ENCODE data around the gene TBC1D14. TPM values are rescaled to one million over a fixed set of nuclear protein-coding genes. Genes with fewer than 3 reads are reported as not detected.

TBC1D14 gene
- total and polyA plus RNA-seq, 10 of the 15 experiments (the other 5 are each of a cell fraction or from before 2014, with no cell fraction given) = 0.87 to 39.3 (median 30.1) TPM

DNA sequence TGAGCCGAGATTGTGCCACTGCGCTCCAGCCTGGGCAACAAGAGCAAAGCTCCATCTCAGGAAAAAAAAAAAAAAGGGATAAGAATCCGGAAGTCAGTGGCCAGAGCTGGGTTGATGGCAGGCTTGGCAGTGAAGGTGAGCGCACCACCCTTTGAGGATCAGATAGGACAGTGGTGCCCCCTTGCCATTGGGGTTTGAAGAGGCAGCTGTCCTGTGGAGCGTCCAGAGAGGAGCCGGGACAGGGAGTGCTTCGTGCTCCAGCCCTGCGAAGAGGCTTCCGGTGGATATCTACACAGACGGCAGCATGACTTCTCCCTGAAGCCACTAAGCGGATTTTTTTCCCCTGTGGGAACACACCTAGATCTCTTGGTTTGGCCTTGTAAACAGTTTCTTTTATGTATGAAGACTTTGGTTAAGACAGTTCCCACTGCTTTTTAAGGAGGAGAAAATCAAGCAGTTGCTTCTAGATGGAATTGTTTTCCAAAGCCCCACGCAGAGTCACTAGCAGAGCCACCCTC, 6.5 kb downstream of the TBC1D14 start:
- H3K9me3 ChIP-seq (replicated peaks; ENCODE audit: control insufficient read depth, insufficient read depth, low read length) = no peaks in the 10 kb centered on the region
- ChIA-PET RAD21 (ENCODE audit: unreplicated experiment) (no interaction called here), CTCF (interaction anchor here (1.4 kb wide), 1 partner anchor 57 kb away, joined by 3 read pairs; no protein-coding TSS in a partner anchor), POLR2A (interaction anchor here (0.6 to 0.9 kb wide), 3 partner anchors 23 to 77 kb away, joined by 3 read pairs; no protein-coding TSS in a partner anchor), SMC1A (ENCODE audit: uncharacterized antibody, unreplicated experiment) (interaction anchor here (1.1 to 1.7 kb wide), 2 partner anchors 42 to 98 kb away, joined by 3 to 5 read pairs; no protein-coding TSS in a partner anchor)
- FAIRE-seq (no peak), ATAC-seq (no peak), DNase-seq (ENCODE audit: low read depth, low spot score) (no peak)
- no peak overlapping the region for H3K4me3 ChIP-seq
- H3K36me3 ChIP-seq (ENCODE audit: control insufficient read depth in 2 of 2, insufficient read depth in 2 of 2, low read length in 1 of 2) = no peaks in the 10 kb centered on the region
- no peak for TF ChIP-seq KAT2A (conservative IDR thresholded peaks at IDR 0.05; ENCODE audit: control insufficient read depth, low read depth, low read length)
- TF ChIP-seq ZNF384 (IDR thresholded peaks at IDR 0.05; ENCODE audit: borderline replicate concordance, low read depth, low read length) = no peak
- no peak overlapping the region for H3K27ac ChIP-seq (ENCODE audit: control insufficient read depth, insufficient read depth)
- H3K79me2 ChIP-seq (ENCODE audit: control insufficient read depth, insufficient read depth, low read length) = peaks cover 13% of the 10 kb centered on the region
- intact Hi-C loops (cut with micrococcal nuclease; ENCODE audit: unreplicated experiment) (no loop called here), in situ Hi-C loops (cut with MboI) (no loop called here)
- peaks cover 25% of the 10 kb centered on the region for H3K4me1 ChIP-seq (ENCODE audit: control insufficient read depth, insufficient read depth, low read length)
- WGBS (ENCODE audit: insufficient coverage, insufficient replicate concordance, low lambda C conversion rate, missing lambda C conversion rate) = over 99% methylated on average over 12 of the region's 12 CpGs
- no peak overlapping the region for H2AFZ ChIP-seq (ENCODE audit: control insufficient read depth, low read depth, low read length)
- no TSS peak for BruUV-seq (replicated peaks)
- no peaks in the 10 kb centered on the region for H4K20me1 ChIP-seq (ENCODE audit: control insufficient read depth, insufficient read depth)
- no peak overlapping the region for H3K9ac ChIP-seq (ENCODE audit: control insufficient read depth, insufficient read depth, low read length)
- H3K4me2 ChIP-seq (ENCODE audit: control insufficient read depth, insufficient read depth) = peak overlapping the region; percentile 32; the same call in 1 of the 2 replicates
- no peaks in the 10 kb centered on the region for H3K27me3 ChIP-seq (replicated peaks in 1 of 2; ENCODE audit: control insufficient read depth in 2 of 2, insufficient read depth in 2 of 2, low read length in 1 of 2)

DNA sequence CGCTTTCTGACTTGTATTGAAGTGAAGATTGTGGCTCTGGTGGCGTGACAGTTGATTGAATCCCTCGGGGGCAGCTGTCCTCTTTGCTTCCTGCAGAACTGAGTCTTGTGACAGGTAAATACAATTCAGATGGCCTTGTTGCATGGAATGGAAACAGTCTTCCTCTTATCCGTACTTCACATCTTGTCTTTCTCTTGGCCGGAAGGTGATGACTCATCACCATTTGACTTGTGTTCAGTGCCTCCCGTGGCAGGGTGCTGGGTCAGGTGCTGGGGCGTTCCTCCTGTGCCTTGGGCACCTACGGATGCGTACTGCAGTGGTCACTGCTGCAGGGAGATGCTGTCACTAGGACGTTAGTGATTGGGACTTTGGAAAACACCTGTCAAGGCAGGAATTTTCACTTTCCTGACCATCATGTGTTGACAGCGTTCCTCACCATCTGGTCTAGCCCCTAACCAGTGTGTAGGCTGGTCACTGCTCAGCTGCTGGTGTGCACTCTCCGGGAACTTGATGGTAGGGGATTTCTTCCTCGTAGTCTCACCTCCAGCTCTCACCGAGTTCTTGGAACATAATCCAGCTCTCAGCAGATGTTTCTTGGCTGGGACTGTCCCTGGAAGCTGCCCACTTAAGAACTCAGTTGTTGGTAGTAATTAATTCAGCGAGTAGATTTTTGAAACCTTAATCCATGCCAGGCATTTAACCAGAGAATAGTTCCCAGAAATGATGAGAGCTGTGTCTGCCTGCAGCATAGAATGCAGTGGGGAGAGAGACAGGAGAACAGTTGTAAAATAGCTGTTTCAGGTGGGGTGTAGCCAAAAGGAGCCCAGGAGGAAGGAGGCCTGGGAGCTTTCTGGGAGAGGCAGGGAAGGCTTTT, 7.2 kb downstream of the TBC1D14 start:
- Histone ChIP-seq H3K79me2 (ENCODE audit: control insufficient read depth, insufficient read depth, low read length) (peaks cover 13% of the 10 kb centered on the region), H3K27ac (ENCODE audit: control insufficient read depth, insufficient read depth) (peak overlapping the region; percentile 38; the same call in 1 of the 2 replicates), H3K4me2 (ENCODE audit: control insufficient read depth, insufficient read depth) (peak overlapping the region; percentile 32), H3K4me1 (ENCODE audit: control insufficient read depth, insufficient read depth, low read length) (peaks cover 25% of the 10 kb centered on the region), H3K9ac (ENCODE audit: control insufficient read depth, insufficient read depth, low read length) (no peak overlapping the region), H3K9me3 (replicated peaks; ENCODE audit: control insufficient read depth, insufficient read depth, low read length) (no peaks in the 10 kb centered on the region), H3K27me3 (replicated peaks in 1 of 2; ENCODE audit: control insufficient read depth in 2 of 2, insufficient read depth in 2 of 2, low read length in 1 of 2) (no peaks in the 10 kb centered on the region), H3K4me3 (no peak overlapping the region), H2AFZ (ENCODE audit: control insufficient read depth, low read depth, low read length) (no peak overlapping the region), H4K20me1 (ENCODE audit: control insufficient read depth, insufficient read depth) (no peaks in the 10 kb centered on the region), H3K36me3 (ENCODE audit: control insufficient read depth in 2 of 2, insufficient read depth in 2 of 2, low read length in 1 of 2) (no peaks in the 10 kb centered on the region)
- TF ChIP-seq IKZF1 (conservative IDR thresholded peaks at IDR 0.05) (0 out of 2 replicates have a peak, but pooled peaks have one; percentile 34), CBX3 (IDR thresholded peaks at IDR 0.05; ENCODE audit: borderline replicate concordance, low read depth) (no peak), SIN3A (IDR thresholded peaks at IDR 0.05; ENCODE audit: low read depth, low read length) (no peak)
- SMC1A ChIA-PET (ENCODE audit: uncharacterized antibody, unreplicated experiment) = interaction anchor here (1.1 to 1.7 kb wide), 3 partner anchors 25 to 97 kb away, joined by 3 to 5 read pairs (median 4); no protein-coding TSS in a partner anchor
- CTCF ChIA-PET = interaction anchor here (0.7 to 1.4 kb wide), 4 partner anchors 10 to 75 kb away, joined by 3 to 5 read pairs (median 3); no protein-coding TSS in a partner anchor
- in situ Hi-C loops (cut with MboI) (no loop called here), intact Hi-C loops (cut with micrococcal nuclease; ENCODE audit: unreplicated experiment) (no loop called here)
- no TSS peak for BruUV-seq (replicated peaks)
- RAD21 ChIA-PET (ENCODE audit: unreplicated experiment) = no interaction called here
- ATAC-seq = peak; percentile 49
- DNase-seq (ENCODE audit: low read depth, low spot score) = no peak
- no peak for FAIRE-seq
- POLR2A ChIA-PET = interaction anchor here (0.5 to 1.0 kb wide), 4 partner anchors 13 to 204 kb away, joined by 3 to 4 read pairs (median 4); partner anchors contain the start of gene GRPEL1
- 58% methylated on average over 15 of the region's 15 CpGs for WGBS (ENCODE audit: insufficient coverage, insufficient replicate concordance, low lambda C conversion rate, missing lambda C conversion rate)
